CD4-positive, alpha-beta T cell (primary cell): ENCODE measurements around the gene ROCK2. TPM values are rescaled to one million over a fixed set of nuclear protein-coding genes. Genes with fewer than 3 reads are reported as not detected.

Experiments
- ATAC-seq: fragments of 200-7000 bp; cut with Tn5 transposase; one replicate; pipeline ENCODE4 v1.10.0; 2022; ENCODE audit warnings: mild to moderate bottlenecking; ENCODE audit not compliant: poor library complexity
- CTCF ChIA-PET: fragments of 350-600 bp; sonication (Branson Sonifier 250); formaldehyde crosslinking; loops from one replicate; lab custom pipeline; 2021; ENCODE audit warnings: antibody characterized with exemption, inconsistent platforms; lab: Charles Lee
- POLR2A ChIA-PET: fragments of 350-600 bp; sonication (Branson Sonifier 250); formaldehyde crosslinking; loops from one replicate; lab custom pipeline; 2021; ENCODE audit warnings: antibody characterized with exemption, inconsistent platforms; lab: Charles Lee
- DNase-seq, 14 experiments: peaks; one replicate each; pipeline ENCODE4 v3.0.0-alpha.2; 2013 to 2020; ENCODE audit warnings: mixed read lengths in 2 of 14
- H3K27ac ChIP-seq, 2 donors: one replicate each; pipeline versions ENCODE4 v1.5.1 to v1.7.0; 2013; ENCODE audit warnings: low read length in 2 of 2, low read depth in 1 of 2, mild to moderate bottlenecking in 1 of 2
- H3K27me3 ChIP-seq, 2 experiments: 1 replicate in 1 of 2; 2 replicates in 1 of 2; pipeline versions ENCODE4 v1.6.1 to v1.7.0; 2013; ENCODE audit warnings: low read length in 2 of 2, control low read depth in 1 of 2, mild to moderate bottlenecking in 1 of 2, moderate library complexity in 1 of 2; ENCODE audit not compliant: insufficient read depth in 2 of 2, control insufficient read depth in 1 of 2
- H3K36me3 ChIP-seq: one replicate; pipeline ENCODE4 v1.6.1; 2013; ENCODE audit warnings: low read length, control low read depth; ENCODE audit not compliant: insufficient read depth
- H3K4me1 ChIP-seq: one replicate; pipeline ENCODE4 v1.6.1; 2013; ENCODE audit warnings: low read length, control low read depth; ENCODE audit not compliant: insufficient read depth
- H3K4me3 ChIP-seq: one replicate; pipeline ENCODE4 v1.5.1; 2013; ENCODE audit warnings: mild to moderate bottlenecking, low read length, moderate library complexity
- H3K9me3 ChIP-seq, 2 experiments: 1 replicate in 1 of 2; 2 replicates in 1 of 2; pipeline versions ENCODE4 v1.6.1 to v1.7.0; 2013; ENCODE audit warnings: low read length in 2 of 2, mild to moderate bottlenecking in 2 of 2, control low read depth in 1 of 2, moderate library complexity in 1 of 2; ENCODE audit not compliant: control insufficient read depth in 1 of 2, insufficient read depth in 1 of 2
- H3K27ac Mint-ChIP-seq: one replicate; pipeline ENCODE4 v1.8.0; 2020; ENCODE audit warnings: mixed read lengths
- H3K27me3 Mint-ChIP-seq: one replicate; pipeline ENCODE4 v1.8.0; 2021; ENCODE audit warnings: mixed read lengths
- H3K36me3 Mint-ChIP-seq: one replicate; pipeline ENCODE4 v1.8.0; 2021; ENCODE audit warnings: low read depth, mixed read lengths
- H3K4me1 Mint-ChIP-seq: one replicate; pipeline ENCODE4 v1.8.0; 2021; ENCODE audit warnings: low read depth, mixed read lengths
- H3K4me3 Mint-ChIP-seq: one replicate; pipeline ENCODE4 v1.8.0; 2020; ENCODE audit warnings: mild to moderate bottlenecking, mixed read lengths
- H3K9me3 Mint-ChIP-seq: one replicate; pipeline ENCODE4 v1.8.0; 2020; ENCODE audit warnings: mixed read lengths
- intact Hi-C, 2 experiments: fragments of 100-400 bp; cut with DNase I in 1 of 2; cut with micrococcal nuclease in 1 of 2; formaldehyde crosslinking; loops; one replicate each; pipeline versions ENCODE4 v1.15.1 to v1.9.0; 2023 to 2025; cut with DNase I, micrococcal nuclease
- total RNA-seq, 174 experiments: library from RNA in 2 of 174; stranded (reverse) in 2 of 174; gene quantifications; one replicate each; pipeline ENCODE4 v1.2.3 and lab custom pipeline; 2021 to 2026
- TF ChIP-seq, protein P1 (sequence below): fragments of 200-600 bp; IDR thresholded peaks from one replicate; pipeline ENCODE4 v1.8.0; 2022; ENCODE audit warnings: antibody characterized with exemption, mild to moderate bottlenecking

Gene ROCK2
- total RNA-seq, 2 experiments from 2014 or later = 6.9 to 9.4 TPM

DNA sequence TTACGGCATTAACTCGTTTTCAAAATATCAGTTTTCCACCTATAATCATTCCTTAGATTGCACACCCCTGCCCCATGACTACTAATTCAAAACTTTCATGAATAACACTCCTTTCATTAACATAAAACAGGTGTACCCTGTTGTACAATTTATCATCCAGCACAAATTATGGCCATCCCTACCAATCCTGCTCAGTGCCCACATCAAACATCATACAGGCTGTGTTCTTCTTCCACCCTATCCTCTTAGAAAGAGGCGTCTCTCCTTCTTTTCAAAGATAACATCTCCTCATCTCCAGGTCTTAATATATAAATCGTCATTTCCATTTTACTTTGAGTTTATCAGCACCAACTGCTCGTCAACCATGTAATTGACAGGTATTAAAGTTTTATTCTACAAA, 121.6 kb downstream of the ROCK2 start:
- Mint-ChIP-seq H3K4me3 (no peak overlapping the region), H3K4me1 (no peaks in the 10 kb centered on the region), H3K9me3 (no peaks in the 10 kb centered on the region), H3K36me3 (peaks cover 68% of the 10 kb centered on the region), H3K27me3 (no peaks in the 10 kb centered on the region), H3K27ac (no peak overlapping the region)
- ChIA-PET POLR2A (no interaction called here), CTCF (no interaction called here)
- ATAC-seq (no peak), DNase-seq (no peak)
- Histone ChIP-seq H3K4me3 (no peak overlapping the region), H3K4me1 (no peaks in the 10 kb centered on the region), H3K9me3 (no peaks in the 10 kb centered on the region), H3K36me3 (peaks cover 23% of the 10 kb centered on the region), H3K27me3 (no peaks in the 10 kb centered on the region), H3K27ac (no peak overlapping the region)
- intact Hi-C loops = no loop called here
- TF ChIP-seq, protein P1, sequence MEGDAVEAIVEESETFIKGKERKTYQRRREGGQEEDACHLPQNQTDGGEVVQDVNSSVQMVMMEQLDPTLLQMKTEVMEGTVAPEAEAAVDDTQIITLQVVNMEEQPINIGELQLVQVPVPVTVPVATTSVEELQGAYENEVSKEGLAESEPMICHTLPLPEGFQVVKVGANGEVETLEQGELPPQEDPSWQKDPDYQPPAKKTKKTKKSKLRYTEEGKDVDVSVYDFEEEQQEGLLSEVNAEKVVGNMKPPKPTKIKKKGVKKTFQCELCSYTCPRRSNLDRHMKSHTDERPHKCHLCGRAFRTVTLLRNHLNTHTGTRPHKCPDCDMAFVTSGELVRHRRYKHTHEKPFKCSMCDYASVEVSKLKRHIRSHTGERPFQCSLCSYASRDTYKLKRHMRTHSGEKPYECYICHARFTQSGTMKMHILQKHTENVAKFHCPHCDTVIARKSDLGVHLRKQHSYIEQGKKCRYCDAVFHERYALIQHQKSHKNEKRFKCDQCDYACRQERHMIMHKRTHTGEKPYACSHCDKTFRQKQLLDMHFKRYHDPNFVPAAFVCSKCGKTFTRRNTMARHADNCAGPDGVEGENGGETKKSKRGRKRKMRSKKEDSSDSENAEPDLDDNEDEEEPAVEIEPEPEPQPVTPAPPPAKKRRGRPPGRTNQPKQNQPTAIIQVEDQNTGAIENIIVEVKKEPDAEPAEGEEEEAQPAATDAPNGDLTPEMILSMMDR = no peak

DNA sequence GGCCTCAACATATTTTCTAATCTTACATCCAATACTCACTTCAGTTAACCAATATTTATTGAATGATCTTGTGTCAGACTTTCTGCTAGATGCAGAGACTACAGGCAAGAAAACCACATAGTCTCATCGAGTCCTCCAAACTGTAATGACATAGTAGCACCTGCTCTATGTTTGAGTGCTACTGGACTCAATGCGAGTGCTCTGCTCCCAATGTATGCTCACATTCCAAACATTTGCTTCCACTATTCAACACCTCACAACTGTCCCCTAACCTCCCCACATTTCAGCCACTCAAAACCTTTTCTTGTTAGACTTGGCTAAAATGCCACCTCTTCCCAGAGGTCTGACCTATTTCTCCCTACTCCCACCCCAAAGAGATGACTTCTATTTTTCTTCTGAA, 124.0 kb downstream of the ROCK2 start:
- H3K27me3 Mint-ChIP-seq = no peaks in the 10 kb centered on the region
- TF ChIP-seq, protein P1 = no peak
- peaks cover 83% of the 10 kb centered on the region for H3K36me3 Mint-ChIP-seq
- no peak overlapping the region for H3K4me3 Mint-ChIP-seq
- no peaks in the 10 kb centered on the region for H3K4me1 Mint-ChIP-seq
- no peaks in the 10 kb centered on the region for H3K9me3 Mint-ChIP-seq
- Histone ChIP-seq H3K4me1 (no peaks in the 10 kb centered on the region), H3K27me3 (no peaks in the 10 kb centered on the region), H3K27ac (no peak overlapping the region), H3K4me3 (no peak overlapping the region), H3K36me3 (peaks cover 28% of the 10 kb centered on the region), H3K9me3 (no peaks in the 10 kb centered on the region)
- intact Hi-C loops = no loop called here
- ChIA-PET CTCF (no interaction called here), POLR2A (no interaction called here)
- ATAC-seq (no peak), DNase-seq (no peak)
- no peak overlapping the region for H3K27ac Mint-ChIP-seq

DNA sequence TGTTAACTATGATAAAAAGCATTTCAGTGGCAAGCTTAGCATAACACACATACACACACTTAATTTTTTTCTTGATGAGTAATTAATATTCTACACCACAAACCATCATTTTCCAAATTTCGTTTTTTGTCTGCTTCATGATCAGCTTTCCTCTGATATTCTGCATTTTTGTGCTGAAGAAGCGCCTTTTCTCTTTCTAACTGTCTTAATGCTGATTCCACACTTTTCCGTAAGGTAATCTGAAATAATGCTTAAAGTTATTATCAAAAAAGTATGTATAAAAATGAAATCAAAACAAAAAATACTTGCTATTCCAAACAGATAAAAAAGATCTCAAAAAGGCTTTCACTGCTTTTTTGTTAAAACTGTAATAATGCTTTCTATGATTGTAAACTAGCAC, 129.0 kb downstream of the ROCK2 start:
- no peaks in the 10 kb centered on the region for H3K27me3 ChIP-seq
- Mint-ChIP-seq H3K27ac (no peak overlapping the region), H3K27me3 (no peaks in the 10 kb centered on the region), H3K4me3 (no peak overlapping the region), H3K4me1 (no peaks in the 10 kb centered on the region), H3K36me3 (peaks cover 93% of the 10 kb centered on the region), H3K9me3 (no peaks in the 10 kb centered on the region)
- H3K9me3 ChIP-seq = no peaks in the 10 kb centered on the region
- peaks cover 54% of the 10 kb centered on the region for H3K36me3 ChIP-seq
- no peaks in the 10 kb centered on the region for H3K4me1 ChIP-seq
- no peak overlapping the region for H3K27ac ChIP-seq
- TF ChIP-seq, protein P1 = no peak
- ATAC-seq (no peak), DNase-seq (no peak)
- ChIA-PET CTCF (interaction anchor here (1.1 to 1.4 kb wide), 2 partner anchors 15 to 82 kb away, joined by 3 read pairs; a partner anchor contains a TSS), POLR2A (no interaction called here)
- intact Hi-C loops = no loop called here
- H3K4me3 ChIP-seq = no peak overlapping the region
